ENCODE results near the gene ZNF526.
A peak's percentile ranks its signal among the peaks of the same experiment; 100 is the strongest.

The ZNF526 gene

GRCh38 chr19:42175952-42176648, 44.0 kb upstream of the ZNF526 start:
- peak overlapping the region; percentile 45 for H3K4me3 ChIP-seq (ENCODE audit: control insufficient read depth, low read depth, low read length)
- no peak for TF ChIP-seq CTCF (conservative IDR thresholded peaks at IDR 0.05; ENCODE audit: control insufficient read depth, insufficient read depth, low read depth, low read length)
- DNase-seq (ENCODE audit: low read depth): no peak

- no peak for DNase-seq (ENCODE audit: low read depth)
- H3K4me3 ChIP-seq (ENCODE audit: control insufficient read depth, low read depth, low read length): peak overlapping the region; percentile 45
- TF ChIP-seq CTCF (conservative IDR thresholded peaks at IDR 0.05; ENCODE audit: control insufficient read depth, insufficient read depth, low read depth, low read length): no peak
These were observed 43.5 kb upstream of the ZNF526 start for GRCh38 chr19:42176649-42176989.

DNA sequence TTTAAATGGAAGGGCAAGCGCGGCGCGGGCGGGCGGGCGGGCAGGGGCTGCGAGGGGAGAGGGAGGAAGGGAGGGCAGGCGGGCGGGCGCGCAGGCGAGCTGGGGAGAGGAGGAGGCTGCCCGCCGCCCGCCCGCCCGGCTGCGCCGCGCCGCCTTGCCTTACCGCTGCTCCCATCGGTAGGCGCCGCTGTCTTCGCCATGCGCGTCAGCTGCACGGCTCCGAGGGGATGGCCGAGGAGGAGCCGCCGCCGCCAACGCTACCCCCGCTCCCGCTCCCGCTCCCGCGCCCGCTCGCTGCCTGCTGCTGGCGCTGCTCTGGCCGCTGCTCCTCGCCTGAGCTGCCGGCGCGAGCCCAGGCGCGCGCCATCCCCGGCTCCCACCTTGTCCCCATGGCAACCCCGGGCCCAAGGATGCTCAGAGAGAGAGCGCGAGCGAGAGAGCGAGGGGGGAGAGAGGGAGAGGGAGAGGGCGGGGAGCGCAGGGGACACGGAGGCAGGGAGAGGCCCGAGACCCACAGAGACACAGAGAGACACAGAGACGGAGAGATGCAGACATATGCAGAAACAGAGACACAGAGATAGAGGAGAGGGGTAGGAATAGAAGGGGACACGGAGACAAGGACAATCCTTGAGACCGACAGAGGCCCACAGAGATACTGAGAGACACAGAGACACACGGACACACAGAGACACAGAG, 43.0 kb upstream of the ZNF526 start:
- DNase-seq (ENCODE audit: low read depth): peak; percentile 66
- no peak overlapping the region for H3K4me3 ChIP-seq (ENCODE audit: control insufficient read depth, low read depth, low read length)
- no peak for TF ChIP-seq CTCF (conservative IDR thresholded peaks at IDR 0.05; ENCODE audit: control insufficient read depth, insufficient read depth, low read depth, low read length)

GRCh38 chr19:42177686-42178019, 42.5 kb upstream of the ZNF526 start:
- no peak for TF ChIP-seq CTCF (conservative IDR thresholded peaks at IDR 0.05; ENCODE audit: control insufficient read depth, insufficient read depth, low read depth, low read length)
- H3K4me3 ChIP-seq (ENCODE audit: control insufficient read depth, low read depth, low read length): no peak overlapping the region
- DNase-seq (ENCODE audit: low read depth): no peak

DNA sequence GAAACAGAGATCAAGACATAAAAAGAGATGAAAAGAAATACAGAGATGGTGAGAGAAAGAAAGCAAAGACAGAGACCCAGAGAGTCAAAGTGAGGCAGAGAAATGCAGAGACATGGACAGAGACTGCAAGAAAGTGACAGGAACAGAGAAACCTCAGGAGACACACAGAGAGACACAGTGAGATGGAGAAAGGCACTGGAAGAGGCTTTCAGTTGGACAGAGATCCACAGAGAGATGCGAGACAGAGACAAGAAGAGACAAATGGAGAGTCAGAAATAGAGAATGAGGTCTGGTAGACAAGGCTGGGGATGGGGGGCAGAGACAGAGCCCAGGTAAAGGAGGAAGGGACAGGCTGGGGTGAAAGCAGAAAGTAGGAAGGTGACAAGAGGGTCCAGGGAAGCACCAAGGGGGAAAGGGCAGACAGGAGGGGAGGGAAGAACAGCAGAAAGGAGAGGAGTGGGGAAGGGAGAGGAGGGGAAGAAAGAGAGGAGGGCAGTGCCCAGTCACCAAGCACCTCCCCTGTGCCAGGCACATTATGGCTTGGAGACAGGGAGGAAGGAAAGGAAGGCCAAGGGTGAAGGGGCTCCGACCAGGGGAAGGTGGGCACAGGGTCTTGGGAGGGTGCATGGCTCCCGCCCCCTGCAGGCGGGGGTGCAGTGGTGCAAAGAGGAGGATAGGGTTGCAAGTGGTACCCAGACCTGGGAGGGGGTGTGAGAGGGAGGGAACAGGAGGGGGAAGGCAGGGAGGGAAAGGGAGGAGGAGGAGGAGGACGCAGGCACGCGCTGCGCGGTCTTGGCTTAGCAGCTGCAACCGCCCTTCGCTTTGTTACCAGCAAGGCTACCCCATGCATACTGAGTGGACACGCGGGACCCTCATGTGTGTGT, 41.1 kb upstream of the ZNF526 start:
- DNase-seq (ENCODE audit: low read depth): no peak
- TF ChIP-seq CTCF (conservative IDR thresholded peaks at IDR 0.05; ENCODE audit: control insufficient read depth, insufficient read depth, low read depth, low read length): peak; percentile 37
- no peak overlapping the region for H3K4me3 ChIP-seq (ENCODE audit: control insufficient read depth, low read depth, low read length)

GRCh38 chr19:42184401-42184861, 35.7 kb upstream of the ZNF526 start:
- peak; percentile 88 for TF ChIP-seq CTCF (conservative IDR thresholded peaks at IDR 0.05; ENCODE audit: control insufficient read depth, insufficient read depth, low read depth, low read length)
- peak; percentile 87 for DNase-seq (ENCODE audit: low read depth)
- no peak overlapping the region for H3K4me3 ChIP-seq (ENCODE audit: control insufficient read depth, low read depth, low read length)

Measured in fibroblast of mammary gland (primary cell).